ENCODE results near the gene ZNF410. TPM values are rescaled to one million over a fixed set of nuclear protein-coding genes. Genes with fewer than 3 reads are reported as not detected.

Gene ZNF410
- total RNA-seq, 1 experiment from 2014 or later, result 21.0 TPM

- TF ChIP-seq ELF4 (CRISPR knock-in tag; IDR thresholded peaks at IDR 0.05; ENCODE audit: low read depth) (no peak), ESRRA (CRISPR knock-in tag; IDR thresholded peaks at IDR 0.05; ENCODE audit: borderline replicate concordance) (no peak), IRF1 (CRISPR knock-in tag; IDR thresholded peaks at IDR 0.05) (no peak), ZNF423 (CRISPR knock-in tag; IDR thresholded peaks at IDR 0.05) (no peak), SMAD3 (CRISPR knock-in tag; IDR thresholded peaks at IDR 0.05; ENCODE audit: borderline replicate concordance) (no peak), ZNF121 (CRISPR knock-in tag; IDR thresholded peaks at IDR 0.05) (no peak), ATF1 (CRISPR knock-in tag; IDR thresholded peaks at IDR 0.05) (no peak)
Measured at GRCh38 chr14:73943083-73943482, 56.4 kb downstream of the ZNF410 start (continued).

GRCh38 chr14:73944432-73945158 is 57.9 kb downstream of the ZNF410 start:
- no peaks in the 10 kb centered on the region for H3K4me1 Mint-ChIP-seq
- H3K36me3 Mint-ChIP-seq, result no peaks in the 10 kb centered on the region
- H3K4me3 Mint-ChIP-seq, result no peak overlapping the region
- no peak overlapping the region for H3K27ac Mint-ChIP-seq
- ChIA-PET CTCF (no interaction called here), POLR2A (no interaction called here)
- ATAC-seq (no peak), DNase-seq (ENCODE audit: low spot score) (no peak)
- no peaks in the 10 kb centered on the region for H3K9me3 Mint-ChIP-seq
- peaks cover 18% of the 10 kb centered on the region; the same call in 1 of the 2 replicates for H3K27me3 Mint-ChIP-seq (ENCODE audit: low read depth)
- TF ChIP-seq STAT6 (CRISPR knock-in tag; conservative IDR thresholded peaks at IDR 0.05; ENCODE audit: low read depth) (no peak), PRRX2 (CRISPR knock-in tag; IDR thresholded peaks at IDR 0.05) (no peak)

GRCh38 chr14:73945159-73945670 is 58.6 kb downstream of the ZNF410 start:
- Mint-ChIP-seq H3K4me1 (no peaks in the 10 kb centered on the region), H3K27ac (no peak overlapping the region), H3K27me3 (ENCODE audit: low read depth) (peaks cover 18% of the 10 kb centered on the region; the same call in 1 of the 2 replicates), H3K36me3 (no peaks in the 10 kb centered on the region), H3K4me3 (no peak overlapping the region), H3K9me3 (no peaks in the 10 kb centered on the region)
- DNase-seq (ENCODE audit: low spot score) (no peak), ATAC-seq (no peak)
- ChIA-PET POLR2A (no interaction called here), CTCF (no interaction called here)
- TF ChIP-seq ELF4 (CRISPR knock-in tag; IDR thresholded peaks at IDR 0.05; ENCODE audit: low read depth) (no peak), TEAD4 (CRISPR knock-in tag; IDR thresholded peaks at IDR 0.05) (no peak), ZNF512 (CRISPR knock-in tag; IDR thresholded peaks at IDR 0.05; ENCODE audit: borderline replicate concordance) (no peak), PREB (CRISPR knock-in tag; IDR thresholded peaks at IDR 0.05; ENCODE audit: borderline replicate concordance) (no peak), MAX (CRISPR knock-in tag; IDR thresholded peaks at IDR 0.05) (no peak), HMGXB4 (CRISPR knock-in tag; IDR thresholded peaks at IDR 0.05) (no peak)

Measured in WTC11 (cell line).